GM13976 (cell line): ENCODE results near the gene REST.
"Not testable (repeated sequence)": the region's sequence is repeated elsewhere in the genome, so short reads cannot be mapped to it uniquely, and the experiment has no call there.

ENCODE experiments used
- DNase-seq: peaks from one replicate; pipeline ENCODE4 v3.0.0; 2012; ENCODE audit warnings: low spot score
- in situ Hi-C: fragments of 300-500 bp; cut with MboI; formaldehyde crosslinking; loops from one replicate; pipeline ENCODE4 v1.12.0; 2022; ENCODE audit warnings: low sequenced_read_pairs, mixed read lengths, inconsistent platforms; ENCODE audit not compliant: unreplicated experiment
- TF ChIP-seq, protein P1 (sequence below): IDR thresholded peaks from 2 replicates; pipeline ENCODE4 v1.5.1; 2012; ENCODE audit warnings: borderline replicate concordance, mild to moderate bottlenecking; ENCODE audit not compliant: insufficient read depth; ENCODE audit errors: extremely low read depth, missing control alignments, control extremely low read depth

Gene REST

DNA sequence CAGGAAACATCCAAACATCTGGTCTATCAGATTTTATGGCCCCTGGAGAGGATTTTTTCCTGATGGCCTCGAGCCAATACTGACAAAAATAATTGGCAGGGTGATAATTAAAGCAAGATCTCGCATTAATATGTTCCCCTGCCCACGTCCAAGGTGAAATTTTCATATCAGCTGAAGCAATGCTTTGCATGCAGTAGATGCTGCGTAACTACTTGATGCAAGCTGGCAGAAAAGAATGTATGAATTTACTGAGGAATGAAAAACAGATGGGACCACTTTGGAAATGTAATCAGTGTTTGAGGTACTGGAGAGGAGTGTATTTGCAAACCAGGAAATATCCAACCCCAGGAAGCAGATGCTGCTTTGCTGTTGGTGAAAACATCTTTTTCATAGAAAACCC lies 36.8 kb upstream of the REST start:
- DNase-seq: no peak
- in situ Hi-C loops: no loop called here

DNA sequence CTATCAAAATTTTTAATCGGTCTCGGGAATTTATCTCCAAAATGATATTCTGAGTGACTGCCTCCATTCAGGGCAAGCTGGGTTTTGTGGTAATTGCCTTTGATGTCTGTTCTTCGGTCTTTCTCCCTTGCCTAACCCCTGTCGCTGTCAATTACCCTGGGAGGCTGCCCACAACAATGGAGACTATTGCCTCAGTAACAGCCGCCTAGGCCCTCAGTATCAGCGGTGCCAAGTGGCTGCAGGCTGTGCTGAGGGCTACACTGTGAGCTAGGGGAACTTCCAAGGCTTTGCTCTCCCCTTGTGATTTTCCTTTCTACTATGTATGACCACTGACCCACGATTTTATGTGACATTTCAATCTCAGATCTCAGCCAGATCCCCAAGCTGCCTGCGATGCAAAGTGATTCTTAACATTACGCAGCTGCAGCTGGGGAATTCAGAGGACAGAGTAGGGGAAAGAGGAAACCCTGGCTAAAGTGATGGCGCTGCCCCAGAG lies 36.3 kb upstream of the REST start:
- TF ChIP-seq, protein P1, sequence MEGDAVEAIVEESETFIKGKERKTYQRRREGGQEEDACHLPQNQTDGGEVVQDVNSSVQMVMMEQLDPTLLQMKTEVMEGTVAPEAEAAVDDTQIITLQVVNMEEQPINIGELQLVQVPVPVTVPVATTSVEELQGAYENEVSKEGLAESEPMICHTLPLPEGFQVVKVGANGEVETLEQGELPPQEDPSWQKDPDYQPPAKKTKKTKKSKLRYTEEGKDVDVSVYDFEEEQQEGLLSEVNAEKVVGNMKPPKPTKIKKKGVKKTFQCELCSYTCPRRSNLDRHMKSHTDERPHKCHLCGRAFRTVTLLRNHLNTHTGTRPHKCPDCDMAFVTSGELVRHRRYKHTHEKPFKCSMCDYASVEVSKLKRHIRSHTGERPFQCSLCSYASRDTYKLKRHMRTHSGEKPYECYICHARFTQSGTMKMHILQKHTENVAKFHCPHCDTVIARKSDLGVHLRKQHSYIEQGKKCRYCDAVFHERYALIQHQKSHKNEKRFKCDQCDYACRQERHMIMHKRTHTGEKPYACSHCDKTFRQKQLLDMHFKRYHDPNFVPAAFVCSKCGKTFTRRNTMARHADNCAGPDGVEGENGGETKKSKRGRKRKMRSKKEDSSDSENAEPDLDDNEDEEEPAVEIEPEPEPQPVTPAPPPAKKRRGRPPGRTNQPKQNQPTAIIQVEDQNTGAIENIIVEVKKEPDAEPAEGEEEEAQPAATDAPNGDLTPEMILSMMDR: no peak
- in situ Hi-C loops: no loop called here
- DNase-seq: no peak

More for the DNA sequence above, 36.8 kb upstream of the REST start:
- TF ChIP-seq, protein P1: no peak

DNA sequence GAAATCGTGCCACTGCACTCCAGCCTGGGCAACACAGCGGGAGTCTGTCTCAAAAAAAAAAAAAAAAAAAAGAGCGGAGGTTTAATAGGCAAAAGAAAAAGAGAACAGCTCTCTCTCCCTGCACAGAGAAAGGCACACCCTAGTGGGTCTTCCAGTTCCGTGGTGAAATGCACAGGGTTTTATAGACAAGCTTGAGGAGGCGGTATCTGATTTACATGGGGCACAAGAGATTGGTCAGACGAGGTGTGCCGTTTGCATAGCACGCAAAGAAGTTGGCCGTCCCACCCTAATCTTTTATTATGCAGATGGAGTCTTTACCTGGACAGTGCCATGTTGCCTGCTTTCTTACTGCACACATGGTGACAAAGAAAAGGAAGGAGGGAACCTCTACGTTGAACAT lies 33.5 kb upstream of the REST start:
- in situ Hi-C loops: no loop called here
- TF ChIP-seq, protein P1: no peak
- no peak for DNase-seq

DNA sequence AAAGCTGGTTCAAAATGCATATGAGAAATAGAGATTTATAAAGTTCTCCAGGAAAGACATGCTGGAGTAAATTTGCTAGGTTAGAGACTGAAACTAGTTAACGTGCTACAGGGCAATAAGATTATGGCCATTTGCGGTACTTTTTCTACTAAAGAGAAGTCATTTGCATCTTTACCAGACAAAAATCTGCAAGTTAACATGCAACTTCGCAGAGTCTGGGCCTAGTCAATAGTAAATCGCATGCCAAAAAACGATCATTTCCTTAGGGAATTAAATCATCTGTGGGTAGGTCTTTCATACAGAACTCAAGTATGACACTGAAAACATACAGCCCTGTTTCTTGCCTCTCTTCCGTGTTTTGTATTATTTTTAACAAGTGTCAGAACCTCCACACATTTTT lies 32.8 kb upstream of the REST start:
- TF ChIP-seq, protein P1: no peak
- in situ Hi-C loops: no loop called here
- no peak for DNase-seq

DNA sequence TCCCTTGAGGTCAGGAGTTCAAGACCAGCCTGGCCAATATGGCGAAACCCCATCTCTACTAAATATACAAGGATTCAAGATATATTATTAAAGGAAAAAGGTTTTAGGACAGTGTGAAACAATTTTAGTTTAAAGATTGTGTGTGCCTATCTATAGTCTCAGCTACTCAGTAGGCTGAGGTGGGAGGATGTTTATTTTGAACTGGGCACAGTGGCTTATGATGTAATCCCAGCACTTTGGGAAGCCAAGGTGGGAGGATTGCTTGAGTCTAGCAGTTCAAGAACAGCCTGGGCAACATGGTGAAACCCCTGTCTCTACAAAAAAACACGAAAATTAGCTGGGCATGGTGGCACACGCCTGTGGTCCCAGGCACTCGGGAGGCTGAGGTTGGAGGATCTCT lies 31.4 kb upstream of the REST start:
- TF ChIP-seq, protein P1: no peak
- DNase-seq: no peak
- in situ Hi-C loops: no loop called here

DNA sequence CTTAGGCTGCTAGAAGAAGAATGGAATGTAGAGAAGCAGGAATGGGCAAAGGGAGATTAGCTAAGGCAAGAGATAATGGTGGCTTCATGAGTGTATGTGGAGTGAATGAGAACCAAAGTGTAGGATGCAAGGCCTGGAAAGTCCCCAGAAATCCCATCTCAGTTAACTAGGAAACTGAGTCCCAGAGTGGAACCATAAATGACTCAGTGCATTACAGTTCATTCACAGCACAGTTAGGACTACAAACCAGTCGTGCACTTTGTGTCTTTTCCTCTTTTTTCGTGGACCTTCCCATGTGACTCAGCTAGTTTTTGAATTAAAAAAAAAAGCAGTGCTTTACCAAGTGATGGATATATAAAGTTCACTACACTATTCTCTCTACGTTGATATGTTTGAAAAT lies 27.7 kb upstream of the REST start:
- no peak for DNase-seq
- in situ Hi-C loops: no loop called here
- TF ChIP-seq, protein P1: no peak

DNA sequence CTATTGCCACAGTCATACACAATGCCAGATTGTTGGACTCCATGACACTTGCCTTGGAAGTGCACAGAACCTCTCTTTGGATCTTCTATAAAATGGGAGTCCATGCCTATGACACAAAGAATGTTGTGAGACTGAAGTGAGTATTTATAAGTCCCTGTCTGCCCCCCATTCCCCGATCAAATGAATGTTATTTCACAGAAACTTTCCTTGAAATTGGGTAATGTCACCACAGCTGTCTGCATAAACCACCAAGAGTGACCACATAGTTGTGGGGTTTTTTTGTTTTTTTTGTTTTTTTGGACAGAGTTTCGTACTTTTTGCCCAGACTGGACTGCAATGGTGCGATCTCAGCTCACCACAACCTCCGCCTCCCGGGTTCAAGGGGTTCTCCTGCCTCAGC lies 27.1 kb upstream of the REST start:
- in situ Hi-C loops: no loop called here
- DNase-seq: no peak
- TF ChIP-seq, protein P1: no peak

DNA sequence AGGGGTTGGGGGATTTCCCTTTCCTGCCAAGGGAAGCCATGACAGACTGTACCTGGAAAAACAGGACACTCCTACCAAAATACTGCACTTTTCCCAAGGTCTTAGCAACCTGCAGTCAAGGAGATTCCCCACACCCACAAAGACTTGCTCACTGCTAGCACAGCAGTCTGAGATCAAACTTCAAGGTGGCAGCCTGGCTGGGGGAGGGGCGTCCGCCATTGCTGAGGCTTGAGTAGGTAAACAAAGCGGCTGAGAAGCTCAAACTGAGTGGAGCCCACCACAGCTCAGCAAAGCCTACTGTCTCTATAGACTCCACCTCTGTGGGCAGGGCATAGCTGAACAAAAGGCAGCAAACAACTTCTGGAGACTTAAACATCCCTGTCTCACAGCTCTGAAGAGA lies 23.2 kb upstream of the REST start:
- DNase-seq, in situ Hi-C loops: not testable (repeated sequence)
